Fibroblast of gingiva (primary cell): ENCODE results near the gene TSSC4.

Source experiments
- DNase-seq: peaks from one replicate; pipeline ENCODE4 v3.0.0-alpha.2; 2011; ENCODE audit warnings: low read depth

The TSSC4 gene

GRCh38 chr11:2449548-2450320 is 49.2 kb downstream of the TSSC4 start:
- DNase-seq = no peak

DNA sequence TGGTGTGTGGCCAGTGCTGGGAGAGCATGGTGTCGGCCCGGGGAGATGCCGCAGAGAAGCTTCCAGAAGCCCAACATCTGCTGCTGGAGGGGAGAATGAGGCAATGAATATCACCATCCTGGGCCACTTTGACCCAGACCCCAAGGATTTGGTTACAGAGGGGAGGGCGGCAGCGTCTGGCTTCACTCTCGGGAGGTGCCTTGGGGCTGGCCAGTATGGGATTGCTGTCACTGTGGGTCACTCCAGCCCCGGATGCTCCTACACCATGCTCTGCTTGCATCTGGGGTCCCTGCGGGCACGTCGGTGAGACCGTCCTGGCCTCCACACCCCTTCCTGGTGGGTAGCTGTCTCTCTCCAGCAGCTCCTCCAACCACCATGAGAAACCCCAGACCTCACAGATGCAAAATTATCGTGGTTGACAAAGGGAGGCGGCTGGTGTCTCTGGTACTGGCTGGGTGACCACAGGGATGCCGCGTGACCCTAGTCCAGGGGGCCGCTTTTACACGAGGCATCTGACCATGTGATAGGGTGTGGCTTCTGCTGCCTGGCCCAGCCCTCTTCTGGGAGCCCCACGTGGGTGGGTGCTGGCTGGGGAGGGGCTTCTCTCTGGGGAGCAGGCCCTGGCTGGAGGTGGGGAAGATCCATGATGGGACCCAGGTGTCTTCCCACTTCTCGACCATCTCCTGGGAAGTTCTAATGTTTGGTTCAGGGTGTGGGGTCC is 49.9 kb downstream of the TSSC4 start:
- DNase-seq = no peak

DNA sequence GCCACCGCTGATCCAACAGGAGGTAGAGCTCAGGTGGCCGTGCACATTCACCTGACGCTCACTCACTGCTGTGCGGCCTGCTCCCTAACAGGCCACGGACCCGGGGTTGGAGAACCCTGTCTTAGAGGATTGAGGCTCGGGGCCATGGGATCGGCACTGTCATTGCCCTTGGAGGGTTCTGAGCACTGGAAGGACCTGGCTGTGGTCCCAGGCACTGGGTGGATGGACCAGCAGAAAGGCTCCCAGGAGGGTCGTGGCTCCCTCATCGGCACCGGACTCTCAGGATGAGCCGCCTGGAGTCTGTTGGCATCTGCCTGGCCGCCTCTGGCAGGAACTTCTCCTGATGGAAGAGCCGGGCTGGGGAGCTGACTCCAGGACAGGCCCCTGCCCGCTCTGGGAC is 50.8 kb downstream of the TSSC4 start:
- DNase-seq = no peak

GRCh38 chr11:2451916-2452315 is 51.4 kb downstream of the TSSC4 start:
- DNase-seq = no peak

GRCh38 chr11:2452321-2453012 is 51.9 kb downstream of the TSSC4 start:
- no peak for DNase-seq

- DNase-seq = no peak
Observed at GRCh38 chr11:2453436-2453835, 52.9 kb downstream of the TSSC4 start.
